Diencephalon (tissue), 1 donor: ENCODE results near the gene ACTL10. TPM values are rescaled to one million over a fixed set of nuclear protein-coding genes. Genes with fewer than 3 reads are reported as not detected.

Experiments used
- total RNA-seq: library from RNA; depleted of rRNA; stranded (reverse); fragments of >200 nt; gene quantifications from one replicate; pipeline ENCODE4 v1.2.3, GENCODE V29; 2014

ACTL10 gene
- total RNA-seq = 0.46 TPM

GRCh38 chr20:33666293-33667244 is at the start of gene ACTL10:
Gene ACTL10, plus strand, starts transcription at chr20:33666943. Its CDS starts 555 bp downstream, at chr20:33667498.

GRCh38 chr20:33662172-33662571 is 4.6 kb upstream of the ACTL10 start, which contains the start of gene C20orf144:
Gene C20orf144, plus strand, starts transcription at chr20:33662327. Its CDS starts 19 bp downstream, at chr20:33662346.

DNA sequence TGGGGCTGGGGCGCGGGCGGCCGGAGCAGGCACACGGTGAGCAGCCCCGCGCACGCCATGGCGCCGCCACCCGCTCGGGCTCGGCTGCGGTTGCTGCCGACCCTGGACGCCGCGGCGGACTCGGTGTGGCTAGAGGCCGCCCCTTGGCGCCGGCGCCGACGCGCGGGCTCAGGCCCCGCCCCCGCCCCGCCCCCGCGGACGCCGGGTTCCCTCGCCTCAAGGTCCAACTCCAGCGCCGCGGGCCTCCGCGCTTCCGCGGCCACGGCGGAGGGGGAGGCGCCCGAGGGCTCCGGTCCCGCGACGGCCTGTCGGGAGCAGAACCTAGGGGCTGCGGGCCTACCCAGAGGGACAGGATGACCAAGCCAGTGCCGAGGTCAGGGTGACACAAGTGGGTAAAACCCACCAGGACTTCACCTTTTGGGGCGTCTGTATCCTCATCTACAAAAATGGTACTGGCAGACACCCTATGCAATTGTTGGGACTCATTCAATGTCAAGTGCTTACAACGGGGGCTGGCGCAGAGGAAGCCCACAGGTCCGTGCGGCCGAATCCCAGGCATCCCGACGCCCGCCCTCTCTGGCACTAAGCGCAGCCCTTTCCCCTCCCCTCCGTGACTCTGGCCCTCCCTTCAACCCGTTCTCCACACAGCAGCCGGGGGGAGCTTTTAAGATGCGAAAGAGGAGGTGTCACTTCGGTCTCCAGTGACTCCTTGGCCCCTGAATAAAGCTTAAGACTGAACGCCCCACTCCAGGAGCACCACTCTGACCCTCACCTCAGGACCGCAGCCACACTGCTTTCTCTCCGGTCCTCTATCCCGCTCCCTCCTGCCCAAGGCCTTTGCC is 7.8 kb downstream of the ACTL10 start, which contains the start of gene NECAB3:
Gene NECAB3, minus strand, starts transcription at position 135 of the 842 bp plus-strand sequence. Its CDS starts 76 bp downstream, at position 59.

DNA sequence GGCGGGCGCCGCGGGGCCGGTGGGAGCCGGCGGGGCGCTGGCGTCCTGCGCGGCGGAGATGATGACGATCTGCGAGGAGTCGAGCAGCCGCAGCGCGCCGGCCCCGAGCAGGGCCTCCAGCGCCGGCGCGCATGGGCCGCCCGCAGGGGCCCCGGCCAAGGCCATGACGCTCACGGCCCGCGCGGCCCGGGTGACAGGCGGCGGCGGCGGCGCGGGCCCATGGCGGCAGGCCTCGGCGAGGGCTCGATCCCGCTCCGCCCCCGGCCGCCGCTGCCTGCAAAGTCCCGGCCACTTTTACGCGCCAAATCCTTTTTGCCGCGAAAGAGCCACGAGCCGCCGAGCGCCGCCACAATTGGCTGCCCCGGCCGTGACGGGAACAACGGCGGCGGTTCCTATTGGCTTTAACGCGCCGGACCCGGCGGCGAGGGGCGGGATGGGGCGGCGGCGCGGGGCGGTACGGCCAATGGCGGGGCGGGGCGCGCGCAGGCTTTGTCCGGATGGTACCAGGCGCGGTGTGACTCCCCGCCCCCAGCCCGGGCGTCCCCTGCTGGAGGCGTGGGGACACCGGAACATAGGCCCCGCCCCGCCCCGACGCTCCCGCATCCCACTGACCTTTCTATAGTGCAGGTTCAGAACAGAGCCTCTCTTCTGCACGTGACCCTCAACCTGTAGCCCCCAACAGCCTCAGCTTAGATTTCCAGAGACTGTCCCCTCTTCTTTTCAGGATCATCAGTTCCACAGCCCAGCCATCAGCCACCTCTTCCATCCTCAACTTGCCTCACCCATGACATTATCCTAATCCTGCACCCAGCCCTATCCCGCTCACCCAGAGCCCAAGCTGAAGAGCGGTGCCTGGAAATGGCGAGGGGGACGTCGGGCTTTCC is 19.6 kb downstream of the ACTL10 start, which contains the start of gene E2F1:
Gene E2F1, minus strand, starts transcription at position 286 of the 884 bp plus-strand sequence. Its CDS starts 121 bp downstream, at position 165.

Other genes with a start within 250 kb of the ACTL10 start
- 22.1 TPM for gene SNTA1, start 223.2 kb upstream of the ACTL10 start, total RNA-seq
- 23.5 TPM for gene CBFA2T2, start 176.8 kb upstream of the ACTL10 start, total RNA-seq
- gene C20orf144, start 4.6 kb upstream of the ACTL10 start, total RNA-seq = not detected
- gene NECAB3, start 7.5 kb downstream of the ACTL10 start, total RNA-seq = 32.3 TPM
- gene E2F1, start 19.4 kb downstream of the ACTL10 start, total RNA-seq = 3.7 TPM
- 9.7 TPM for gene PXMP4, start 53.4 kb downstream of the ACTL10 start, total RNA-seq
- 2.3 TPM for gene ZNF341, start 65.1 kb downstream of the ACTL10 start, total RNA-seq
- gene CHMP4B, start 144.4 kb downstream of the ACTL10 start, total RNA-seq = 39.4 TPM